ENCODE results near the gene FNDC3B.

Gene FNDC3B

GRCh38 chr3:172079326-172079976 lies 40.1 kb downstream of the FNDC3B start:
- FAIRE-seq, result no peak

DNA sequence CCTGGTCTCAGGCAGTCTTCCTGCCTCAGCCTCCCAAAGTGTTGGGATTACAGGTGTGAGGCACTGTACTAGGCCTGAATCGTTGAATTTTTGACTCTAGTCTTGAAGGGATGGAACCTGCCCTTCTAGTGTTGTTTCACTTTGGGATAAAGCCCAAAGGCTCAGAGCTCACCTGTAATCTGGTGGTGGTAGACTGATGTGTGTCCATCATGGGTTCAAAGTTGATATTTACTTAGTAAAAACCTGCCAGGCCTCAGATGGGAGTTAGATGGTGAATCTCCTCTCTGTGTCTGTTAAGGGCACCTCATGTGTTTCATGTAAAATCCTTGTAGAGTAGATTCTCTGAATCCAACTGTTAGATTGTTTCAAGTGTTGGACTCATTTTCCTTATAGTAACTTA lies 41.1 kb downstream of the FNDC3B start:
- FAIRE-seq (no peak), DNase-seq (ENCODE audit: insufficient read length) (no peak)
- TF ChIP-seq TAF1 (IDR thresholded peaks at IDR 0.05; ENCODE audit: borderline replicate concordance, low read depth, low read length) (no peak), POLR2A (IDR thresholded peaks at IDR 0.05; ENCODE audit: low read depth, low read length) (no peak), POLR2AphosphoS5 (IDR thresholded peaks at IDR 0.05; ENCODE audit: low read depth, low read length) (no peak)

More at GRCh38 chr3:172079326-172079976, 40.1 kb downstream of the FNDC3B start:
- DNase-seq (ENCODE audit: insufficient read length), result no peak
- no peak for TF ChIP-seq POLR2A (IDR thresholded peaks at IDR 0.05; ENCODE audit: low read depth, low read length)
- no peak for TF ChIP-seq TAF1 (IDR thresholded peaks at IDR 0.05; ENCODE audit: borderline replicate concordance, low read depth, low read length)
- no peak for TF ChIP-seq POLR2AphosphoS5 (IDR thresholded peaks at IDR 0.05; ENCODE audit: low read depth, low read length)

GRCh38 chr3:172082269-172082668 lies 42.9 kb downstream of the FNDC3B start:
- DNase-seq (ENCODE audit: insufficient read length) (no peak), FAIRE-seq (no peak)
- TF ChIP-seq POLR2A (IDR thresholded peaks at IDR 0.05; ENCODE audit: low read depth, low read length), result no peak
- no peak for TF ChIP-seq TAF1 (IDR thresholded peaks at IDR 0.05; ENCODE audit: borderline replicate concordance, low read depth, low read length)
- TF ChIP-seq POLR2AphosphoS5 (IDR thresholded peaks at IDR 0.05; ENCODE audit: low read depth, low read length), result no peak

DNA sequence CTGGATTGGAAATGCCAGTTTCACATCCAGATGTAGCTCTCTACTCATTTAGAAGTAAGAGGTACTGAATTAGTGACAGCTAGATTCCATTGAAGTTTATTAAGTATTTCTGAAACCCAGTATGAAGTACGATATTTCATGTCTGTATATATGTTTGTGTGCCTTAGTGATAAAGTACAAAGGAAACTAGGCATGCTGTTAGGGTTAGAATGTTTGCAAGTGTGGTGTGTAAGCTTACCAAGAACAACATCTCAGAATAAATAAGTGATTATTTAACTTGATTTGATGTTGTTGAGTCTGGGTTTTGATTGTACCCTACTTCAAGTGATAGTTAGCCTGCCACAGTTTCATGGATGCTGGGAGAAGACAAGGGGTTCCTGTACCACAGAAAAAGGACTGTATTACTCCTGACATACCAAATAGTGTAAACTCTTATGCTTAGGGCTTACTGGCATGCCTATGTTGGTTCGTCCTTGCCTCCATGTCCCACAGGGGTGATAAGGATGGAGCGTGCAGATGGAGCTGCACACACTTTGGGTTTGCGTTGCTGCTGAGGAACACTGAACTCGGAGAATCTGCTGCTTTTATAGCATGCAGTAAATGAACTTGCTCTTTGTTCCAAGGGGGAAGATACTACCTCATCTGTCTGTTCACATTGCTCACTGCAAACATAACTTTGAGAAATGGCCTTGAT lies 43.6 kb downstream of the FNDC3B start:
- FAIRE-seq, result no peak
- DNase-seq (ENCODE audit: insufficient read length), result no peak
- TF ChIP-seq TAF1 (IDR thresholded peaks at IDR 0.05; ENCODE audit: borderline replicate concordance, low read depth, low read length) (no peak), POLR2A (IDR thresholded peaks at IDR 0.05; ENCODE audit: low read depth, low read length) (no peak), POLR2AphosphoS5 (IDR thresholded peaks at IDR 0.05; ENCODE audit: low read depth, low read length) (no peak)

GRCh38 chr3:172083995-172084409 lies 44.6 kb downstream of the FNDC3B start:
- no peak for TF ChIP-seq TAF1 (IDR thresholded peaks at IDR 0.05; ENCODE audit: borderline replicate concordance, low read depth, low read length)
- no peak for TF ChIP-seq POLR2A (IDR thresholded peaks at IDR 0.05; ENCODE audit: low read depth, low read length)
- TF ChIP-seq POLR2AphosphoS5 (IDR thresholded peaks at IDR 0.05; ENCODE audit: low read depth, low read length), result no peak
- no peak for DNase-seq (ENCODE audit: insufficient read length)
- FAIRE-seq, result no peak

GRCh38 chr3:172084871-172085556 lies 45.6 kb downstream of the FNDC3B start:
- no peak for FAIRE-seq

GRCh38 chr3:172085557-172085895 lies 46.1 kb downstream of the FNDC3B start:
- DNase-seq (ENCODE audit: insufficient read length) (no peak), FAIRE-seq (no peak)
- TF ChIP-seq TAF1 (IDR thresholded peaks at IDR 0.05; ENCODE audit: borderline replicate concordance, low read depth, low read length) (no peak), POLR2AphosphoS5 (IDR thresholded peaks at IDR 0.05; ENCODE audit: low read depth, low read length) (no peak), POLR2A (IDR thresholded peaks at IDR 0.05; ENCODE audit: low read depth, low read length) (no peak)

More at GRCh38 chr3:172084871-172085556, 45.6 kb downstream of the FNDC3B start:
- no peak for TF ChIP-seq POLR2AphosphoS5 (IDR thresholded peaks at IDR 0.05; ENCODE audit: low read depth, low read length)
- DNase-seq (ENCODE audit: insufficient read length), result no peak

DNA sequence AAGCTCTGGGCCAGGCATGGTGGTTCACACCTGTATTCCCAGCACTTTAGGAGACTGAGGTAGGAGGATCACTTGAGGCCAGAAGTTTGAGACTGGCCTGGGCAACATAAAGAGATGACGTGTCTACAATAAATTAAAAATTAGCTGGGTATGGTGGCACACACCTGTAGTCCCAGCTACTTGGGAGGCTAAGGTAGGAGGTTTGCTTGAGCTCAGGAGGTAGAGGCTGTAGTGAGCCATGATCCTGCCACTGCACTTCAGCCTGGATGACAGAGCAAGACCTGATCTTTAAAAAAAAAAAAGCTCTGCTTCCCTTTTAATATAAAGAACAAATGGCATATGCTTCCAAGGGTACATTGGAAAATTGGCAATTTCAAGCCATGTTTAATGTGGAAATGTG lies 46.7 kb downstream of the FNDC3B start:
- DNase-seq (ENCODE audit: insufficient read length) (no peak), FAIRE-seq (no peak)
- TF ChIP-seq TAF1 (IDR thresholded peaks at IDR 0.05; ENCODE audit: borderline replicate concordance, low read depth, low read length) (no peak), POLR2A (IDR thresholded peaks at IDR 0.05; ENCODE audit: low read depth, low read length) (no peak), POLR2AphosphoS5 (IDR thresholded peaks at IDR 0.05; ENCODE audit: low read depth, low read length) (no peak)

DNA sequence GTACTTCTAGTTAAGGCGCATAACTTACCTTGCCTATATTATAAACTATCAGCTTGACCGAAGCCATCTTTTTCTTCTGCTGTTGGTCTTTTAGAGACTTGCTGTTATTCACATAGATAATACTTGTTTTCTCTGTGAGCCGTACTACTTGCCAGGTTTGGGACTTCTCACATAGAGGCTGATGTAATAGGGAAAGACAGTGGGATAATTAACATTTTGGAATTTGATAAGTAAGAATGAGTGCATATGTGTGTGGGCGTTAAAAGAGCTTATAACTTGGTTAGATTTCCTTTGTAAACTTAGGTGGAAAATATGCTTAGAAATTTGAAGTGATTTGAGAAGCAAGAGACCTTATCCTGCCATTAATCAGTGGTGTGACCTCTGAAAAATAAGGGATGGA lies 47.8 kb downstream of the FNDC3B start:
- TF ChIP-seq TAF1 (IDR thresholded peaks at IDR 0.05; ENCODE audit: borderline replicate concordance, low read depth, low read length), result no peak
- TF ChIP-seq POLR2AphosphoS5 (IDR thresholded peaks at IDR 0.05; ENCODE audit: low read depth, low read length), result no peak
- TF ChIP-seq POLR2A (IDR thresholded peaks at IDR 0.05; ENCODE audit: low read depth, low read length), result no peak
- DNase-seq (ENCODE audit: insufficient read length), result no peak
- no peak for FAIRE-seq

DNA sequence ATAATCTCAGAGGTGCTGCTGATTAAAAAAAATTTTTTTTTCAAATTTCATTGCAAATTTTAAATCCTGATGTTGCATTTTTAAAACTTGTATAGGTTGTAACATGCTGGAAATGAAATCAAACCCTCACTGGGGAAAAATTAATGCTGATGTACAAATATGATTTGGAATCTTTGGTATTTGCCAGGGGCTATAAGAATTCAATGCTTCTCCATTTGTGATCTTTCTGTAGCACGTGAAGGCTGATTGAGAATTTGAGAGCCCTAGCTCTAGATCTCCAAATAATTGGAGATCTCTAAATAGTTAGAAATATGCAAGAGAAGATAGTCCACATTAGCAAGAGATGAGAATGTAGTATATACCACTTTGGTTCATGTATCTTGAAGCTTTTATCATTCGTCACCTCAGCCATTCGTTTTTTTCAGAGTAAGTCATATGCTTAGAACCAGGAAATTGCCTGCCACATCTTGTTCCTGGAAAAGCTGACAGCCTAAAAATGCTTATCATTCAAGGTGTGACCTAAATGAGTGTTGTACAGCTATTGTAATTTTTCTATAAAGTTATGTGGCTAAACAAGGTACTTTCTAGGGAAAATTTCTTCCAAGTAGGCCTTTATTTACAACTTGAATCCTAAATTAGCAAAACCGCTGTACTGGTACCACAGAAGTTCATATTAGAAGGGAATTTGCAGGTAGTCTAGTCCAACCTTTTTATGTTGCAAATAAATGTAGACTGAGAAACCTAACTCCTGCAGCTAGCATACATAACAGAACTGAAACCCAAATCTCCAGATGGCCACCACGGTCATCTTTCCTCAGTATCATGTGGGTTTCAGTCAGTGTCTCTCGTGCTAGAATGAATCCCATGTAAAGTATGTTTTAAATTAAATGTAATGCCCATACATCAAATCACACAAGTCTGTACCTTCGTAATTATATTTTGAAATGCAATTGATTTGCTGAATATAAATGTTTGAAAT lies 48.5 kb downstream of the FNDC3B start:
- TF ChIP-seq TAF1 (IDR thresholded peaks at IDR 0.05; ENCODE audit: borderline replicate concordance, low read depth, low read length) (no peak), POLR2A (IDR thresholded peaks at IDR 0.05; ENCODE audit: low read depth, low read length) (no peak), POLR2AphosphoS5 (IDR thresholded peaks at IDR 0.05; ENCODE audit: low read depth, low read length) (no peak)
- FAIRE-seq (peak; percentile 85), DNase-seq (ENCODE audit: insufficient read length) (no peak)

DNA sequence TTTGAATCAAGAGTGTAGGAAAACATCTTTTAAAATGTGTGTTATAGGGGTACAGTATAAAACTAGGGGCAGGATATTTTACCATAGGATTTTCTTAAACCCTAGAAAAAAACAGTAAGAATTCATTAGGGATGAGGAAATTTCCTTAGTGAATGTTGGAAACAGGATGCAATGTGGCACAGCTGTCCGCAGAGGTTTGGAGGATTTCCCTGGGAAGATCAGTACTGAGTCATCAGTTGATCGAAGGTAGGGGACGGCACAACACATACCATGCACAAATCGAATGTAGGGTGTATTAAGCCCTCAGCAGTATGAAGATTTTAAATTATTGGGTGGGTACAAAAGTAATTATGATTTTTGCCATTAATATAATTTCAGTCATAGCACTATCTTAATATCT lies 49.9 kb downstream of the FNDC3B start:
- DNase-seq (ENCODE audit: insufficient read length) (no peak), FAIRE-seq (no peak)
- TF ChIP-seq TAF1 (IDR thresholded peaks at IDR 0.05; ENCODE audit: borderline replicate concordance, low read depth, low read length) (no peak), POLR2A (IDR thresholded peaks at IDR 0.05; ENCODE audit: low read depth, low read length) (no peak), POLR2AphosphoS5 (IDR thresholded peaks at IDR 0.05; ENCODE audit: low read depth, low read length) (no peak)

All from GM12892 (cell line).